Stimulated activated CD4-positive, alpha-beta T cell treated with anti-CD3 and anti-CD28 coated beads, Interleukin-4, amount 100 ng/mL, for 24 hours (primary cell): ENCODE results near the gene PIP5K1C.
"Not testable (repeated sequence)": the region's sequence is repeated elsewhere in the genome, so short reads cannot be mapped to it uniquely, and the experiment has no call there.

Experiments
- DNase-seq: peaks from one replicate; pipeline ENCODE4 v3.0.0-alpha.2; 2020

PIP5K1C gene

GRCh38 chr19:3673506-3674439 is 26.5 kb downstream of the PIP5K1C start:
- DNase-seq = no peak

GRCh38 chr19:3672993-3673392 is 27.3 kb downstream of the PIP5K1C start:
- no peak for DNase-seq

DNA sequence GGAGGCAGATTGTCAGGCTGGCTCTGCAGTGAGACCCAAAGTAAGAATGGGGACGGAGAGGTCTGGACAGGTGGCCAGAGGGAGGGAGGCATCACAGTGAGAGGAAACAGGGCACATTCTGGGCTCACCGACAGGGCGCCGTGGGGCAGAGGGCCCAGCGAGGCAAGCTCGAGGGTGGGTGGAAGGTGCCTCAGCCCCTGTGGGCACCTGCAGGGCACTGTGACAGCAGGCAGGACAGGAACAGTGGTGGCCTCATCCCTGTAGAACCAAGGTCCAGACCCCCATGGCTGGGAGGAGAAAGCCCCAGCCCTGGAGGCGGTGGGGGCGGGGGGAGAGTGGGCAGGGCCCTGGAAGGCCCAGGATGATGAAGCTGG is 27.7 kb downstream of the PIP5K1C start:
- DNase-seq = no peak

DNA sequence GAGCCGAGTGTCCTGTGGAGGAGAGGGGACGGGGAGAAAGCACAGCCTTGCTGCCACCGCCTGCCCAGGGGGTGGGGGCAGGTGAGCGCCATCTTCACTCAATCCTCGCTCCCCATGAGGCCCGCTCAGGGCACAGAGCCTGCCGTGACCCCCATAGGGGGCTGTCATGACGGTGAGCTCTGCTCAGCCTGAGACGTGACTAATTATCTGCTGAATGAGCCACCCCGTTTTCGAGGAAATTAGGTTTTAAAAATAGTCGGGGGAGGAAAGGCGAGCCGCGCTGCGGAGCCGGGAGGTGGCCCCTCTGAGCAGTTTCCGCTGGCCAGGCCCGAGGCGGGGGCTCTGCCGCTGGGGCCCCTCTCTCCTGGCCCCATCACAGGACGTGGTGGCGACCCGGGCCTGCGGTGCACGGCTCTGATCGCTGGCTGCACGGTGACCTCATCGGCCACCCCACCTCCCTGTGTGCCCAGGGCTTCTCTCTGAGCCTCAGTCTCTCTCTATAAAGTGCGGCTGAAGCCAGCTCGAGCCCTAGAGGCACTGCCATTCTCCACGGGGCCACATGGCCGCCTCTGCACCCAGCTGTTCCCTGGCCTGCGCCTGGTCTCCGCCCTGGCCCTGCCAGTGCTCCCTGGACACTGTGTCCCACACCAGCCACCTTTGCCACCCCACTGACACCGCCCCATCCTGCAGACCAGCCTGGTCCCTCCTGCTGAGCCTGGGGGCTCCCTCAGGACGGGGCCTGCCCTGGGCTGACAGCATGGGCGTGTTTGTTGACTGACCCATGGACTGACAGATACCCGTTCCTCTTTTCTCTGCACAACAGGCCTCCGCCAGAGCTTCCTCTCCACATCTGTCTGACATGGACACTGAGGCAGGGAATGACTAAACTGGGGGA is 28.3 kb downstream of the PIP5K1C start:
- peak; percentile 22 for DNase-seq

- DNase-seq = peak; percentile 46
These were observed 29.2 kb downstream of the PIP5K1C start for GRCh38 chr19:3670796-3671679.

DNA sequence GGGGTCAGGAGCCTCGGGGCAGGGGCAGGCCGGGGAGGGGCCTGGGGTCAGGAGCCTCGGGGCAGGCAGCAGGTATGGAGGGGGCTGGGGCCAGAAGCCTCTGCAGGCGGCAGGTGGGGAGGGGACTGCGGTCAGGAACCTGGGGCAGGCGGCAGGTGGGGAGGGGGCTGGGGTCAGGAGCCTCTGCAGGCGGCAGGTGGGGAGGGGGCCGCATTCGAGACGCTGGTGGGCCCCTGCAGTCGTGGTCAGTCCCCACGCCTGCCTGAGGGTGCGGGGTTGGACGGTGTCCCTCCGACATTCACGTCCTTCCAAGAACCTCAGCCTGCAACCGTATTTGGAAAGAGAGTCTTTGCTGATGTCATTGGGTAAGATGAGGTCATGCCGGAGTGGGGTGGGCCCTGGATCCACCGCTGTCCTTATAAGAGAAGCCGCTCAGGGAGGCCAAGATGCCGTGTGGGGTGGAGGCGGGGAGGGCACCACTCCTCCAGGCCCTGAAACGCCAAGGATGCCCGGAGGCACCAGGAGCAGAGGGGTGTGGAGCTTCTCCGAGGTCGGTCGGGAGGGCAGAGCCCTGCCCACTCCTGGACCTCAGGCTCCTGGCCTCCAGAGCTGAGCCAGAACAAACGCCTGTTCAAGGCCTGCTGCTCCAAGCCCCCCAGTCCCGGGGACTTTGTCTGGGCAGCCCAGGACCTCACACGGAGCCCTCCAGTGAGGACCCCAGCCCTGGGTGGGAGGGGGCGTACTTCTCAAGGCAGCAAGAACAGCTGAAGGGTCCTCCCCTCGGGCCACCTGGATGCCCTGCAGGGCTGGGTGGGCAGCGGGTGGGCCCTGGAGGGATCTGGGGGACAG is 30.1 kb downstream of the PIP5K1C start:
- DNase-seq = no peak

GRCh38 chr19:3669082-3669946 is 31.0 kb downstream of the PIP5K1C start:
- DNase-seq = no peak

DNA sequence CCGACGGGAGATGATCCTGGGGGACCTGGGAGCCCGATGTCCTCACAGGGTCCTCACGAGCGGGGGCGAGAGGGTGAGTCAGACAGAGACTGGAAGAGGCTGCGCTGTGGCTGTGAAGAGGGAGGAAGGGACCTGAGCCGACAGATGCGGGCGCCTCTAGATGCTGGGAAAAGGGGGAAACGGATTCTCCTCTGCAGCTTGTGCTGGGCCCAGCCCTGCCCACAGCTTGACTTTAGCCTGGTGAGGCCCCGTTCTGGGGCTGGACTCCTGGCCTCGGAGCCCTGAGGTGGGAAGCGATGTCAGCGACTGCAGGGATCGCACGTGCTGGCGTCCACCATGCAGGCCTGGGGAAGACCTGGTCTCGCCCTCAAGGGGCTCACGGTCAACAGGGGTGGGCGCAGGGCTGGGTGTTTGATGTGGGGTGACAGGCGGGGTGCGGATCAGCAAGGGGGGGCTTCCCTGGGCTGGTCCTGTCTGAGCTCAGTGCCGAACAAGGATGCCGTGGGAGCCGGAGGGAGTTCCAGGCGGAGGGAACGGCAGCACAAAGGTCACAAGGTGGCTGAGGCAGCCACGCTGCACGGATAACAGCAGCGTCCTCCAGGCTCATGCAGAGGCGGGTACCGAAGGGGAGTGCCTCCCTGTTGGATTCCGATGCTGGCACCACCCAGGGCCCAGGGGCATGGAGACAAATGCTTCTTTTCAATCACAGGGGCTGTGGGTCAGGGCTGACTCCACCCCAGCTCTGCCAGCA is 31.8 kb downstream of the PIP5K1C start:
- no peak for DNase-seq

DNA sequence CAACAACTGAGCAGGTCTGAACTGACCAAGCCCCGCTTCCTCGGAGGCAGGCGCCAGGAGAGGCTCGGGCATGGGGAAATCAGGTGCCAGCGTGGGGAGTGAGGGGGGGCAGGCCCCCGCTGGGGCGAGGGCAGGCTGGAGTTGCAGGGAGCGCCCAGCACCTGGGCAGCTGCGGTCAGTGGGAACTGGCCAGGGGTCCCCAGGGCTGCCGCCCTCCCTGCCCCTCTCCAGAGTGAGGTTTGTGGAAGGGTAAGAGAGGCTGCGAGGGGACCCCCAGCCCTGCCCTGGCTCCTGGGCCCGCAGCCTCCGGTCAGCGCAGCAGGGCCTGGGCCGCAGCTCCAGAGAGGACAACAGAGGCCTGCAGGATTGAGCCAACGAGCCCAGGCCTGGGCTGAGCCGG is 32.5 kb downstream of the PIP5K1C start:
- no peak for DNase-seq

- DNase-seq = no peak
These were observed 33.1 kb downstream of the PIP5K1C start for GRCh38 chr19:3667037-3667638.

DNA sequence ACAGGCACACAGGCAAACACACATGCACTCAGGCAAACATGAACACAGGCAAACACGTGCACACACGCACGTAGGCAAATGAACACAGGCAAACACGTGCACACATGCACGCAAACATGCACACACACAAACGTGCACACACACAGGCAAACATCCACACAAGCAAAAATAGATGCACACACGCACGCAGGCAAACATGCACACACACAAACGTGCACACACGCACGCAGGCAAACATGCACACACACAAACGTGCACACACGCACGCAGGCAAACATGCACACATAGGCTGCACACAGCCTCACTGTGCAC is 33.8 kb downstream of the PIP5K1C start:
- not testable (repeated sequence) for DNase-seq

- DNase-seq = peak; percentile 78
These were observed 34.4 kb downstream of the PIP5K1C start for GRCh38 chr19:3665681-3666544.

DNA sequence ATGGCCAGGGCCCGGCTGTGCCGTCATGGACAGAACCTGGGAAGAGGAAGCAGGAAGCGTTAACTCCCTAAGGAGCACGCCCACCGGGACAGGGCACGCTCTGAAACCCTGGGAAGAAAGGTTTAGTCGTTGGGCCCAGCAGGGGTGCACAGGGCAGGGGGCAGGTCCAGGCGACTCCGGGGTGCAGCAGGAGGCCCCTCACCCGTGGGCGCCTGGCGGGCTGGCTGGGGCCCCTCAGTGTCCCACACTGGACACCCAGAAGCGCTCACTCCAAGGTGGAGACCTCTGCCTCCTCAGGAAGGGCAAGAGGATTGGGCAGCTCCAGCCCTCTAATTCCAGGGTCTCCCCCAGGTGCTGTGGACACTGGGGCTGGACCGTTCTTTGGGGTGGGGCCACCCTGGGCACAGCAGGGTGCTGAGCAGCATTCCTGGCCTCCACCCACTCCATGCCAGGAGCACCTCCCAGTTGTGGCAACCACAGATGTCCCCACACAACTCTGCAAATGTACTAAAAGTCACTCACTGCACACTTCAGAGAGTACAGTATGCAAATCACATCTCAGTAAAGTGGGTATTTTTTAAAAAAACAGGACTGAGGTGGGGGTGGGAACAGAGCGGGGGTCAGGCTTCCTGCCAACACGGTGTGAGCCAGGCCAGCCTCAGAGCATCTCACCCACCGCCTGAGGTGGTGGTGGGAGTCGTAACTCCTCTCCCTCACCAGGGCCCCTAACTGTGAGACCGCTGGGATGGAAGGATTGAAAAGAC is 35.2 kb downstream of the PIP5K1C start:
- no peak for DNase-seq

DNA sequence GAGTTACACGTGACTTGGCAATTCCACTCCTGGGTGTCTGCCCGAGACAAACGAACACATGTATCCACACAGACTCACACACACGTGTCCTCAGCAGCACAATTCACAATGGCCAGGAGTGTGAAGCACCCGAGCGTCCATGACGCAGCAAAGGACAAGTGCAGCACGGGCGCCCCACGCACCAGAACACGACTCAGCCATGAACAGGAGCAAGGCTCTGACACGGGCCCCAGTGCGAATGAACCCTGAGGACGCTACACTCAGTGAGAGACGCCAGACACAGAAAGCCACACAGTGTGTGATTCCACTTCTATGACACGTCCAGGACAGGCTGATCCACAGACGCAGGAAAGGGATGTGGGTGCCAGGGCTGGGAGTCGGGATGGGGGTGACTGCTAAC is 36.4 kb downstream of the PIP5K1C start:
- no peak for DNase-seq

DNA sequence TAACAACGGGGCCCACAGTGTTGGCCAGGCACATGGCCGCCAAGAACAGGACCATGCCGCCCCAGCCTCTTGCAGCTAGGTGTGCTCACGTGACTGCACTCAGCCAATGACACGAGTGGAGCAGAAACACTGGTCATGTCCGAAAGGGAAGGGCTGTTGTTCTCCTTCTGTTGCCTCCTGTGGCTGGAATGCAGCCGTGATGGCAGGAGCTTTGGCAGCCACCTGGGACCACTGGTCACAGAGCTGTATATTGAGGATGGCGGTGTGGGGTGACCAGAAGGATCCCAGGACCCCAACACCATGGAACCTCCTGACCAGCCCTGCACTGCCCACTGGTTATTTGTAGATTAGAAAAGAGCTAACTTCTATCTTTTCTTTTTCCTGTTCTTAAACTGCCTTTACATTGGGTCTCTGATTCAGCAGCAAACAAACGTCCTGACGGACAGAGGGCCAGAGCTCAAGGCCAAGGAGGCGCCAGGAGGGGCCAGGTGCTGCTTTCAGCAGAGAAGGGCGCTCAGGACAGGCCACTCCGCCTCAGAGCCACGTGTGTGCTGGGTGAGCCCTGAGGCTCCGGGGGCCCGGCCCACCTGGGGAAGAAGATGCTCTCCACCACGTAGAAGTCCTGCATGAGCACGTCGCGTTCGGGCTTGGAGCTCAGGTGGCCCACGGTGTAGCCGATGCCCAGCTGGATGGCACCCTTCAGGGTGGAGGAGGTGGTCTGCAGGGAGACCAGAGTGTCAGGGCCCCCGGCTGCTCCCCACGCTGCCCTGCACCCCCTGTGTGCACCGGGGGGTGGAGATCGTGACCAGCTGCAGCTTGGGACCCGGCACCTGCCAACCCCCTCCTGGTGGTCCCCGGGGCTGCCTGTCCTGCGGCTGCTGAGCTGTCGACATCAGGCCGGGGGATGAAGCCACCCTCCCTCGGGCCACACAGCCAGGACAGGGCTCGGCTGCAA is 38.7 kb downstream of the PIP5K1C start:
- no peak for DNase-seq

DNA sequence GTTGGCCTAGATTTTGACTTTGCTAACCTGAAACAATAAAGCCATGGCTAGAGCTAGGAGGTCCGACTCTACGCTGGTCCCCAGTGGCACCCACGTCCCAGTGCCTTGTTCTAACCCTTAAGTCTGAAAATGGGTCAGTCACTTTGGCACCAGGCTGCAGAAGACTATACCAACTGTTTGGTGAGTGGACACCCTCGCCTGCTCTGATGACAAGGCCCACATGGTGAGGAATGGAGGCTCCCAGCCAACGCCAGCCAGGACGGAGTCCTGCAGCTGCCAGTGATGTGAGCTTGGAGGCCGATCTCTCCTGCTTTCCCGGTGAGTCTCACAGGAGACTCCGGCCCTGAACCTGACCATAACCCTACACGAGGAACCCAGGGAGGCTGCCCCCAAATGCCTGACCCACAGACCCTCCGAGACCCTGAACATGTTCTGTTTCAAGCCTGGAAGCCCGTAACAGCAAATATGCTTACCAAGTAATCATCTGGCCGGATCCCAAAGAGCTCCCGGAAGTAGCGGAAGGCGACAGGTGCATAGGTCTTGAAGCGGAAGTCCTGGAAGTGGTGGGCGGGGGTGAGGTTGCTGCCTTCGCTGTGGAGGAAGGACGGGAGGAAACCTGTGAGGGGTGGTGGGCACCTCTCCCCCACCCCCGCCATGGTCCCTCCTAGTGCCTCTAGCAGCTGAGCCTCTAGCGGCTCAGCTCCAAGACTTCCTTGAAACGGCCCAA is 39.6 kb downstream of the PIP5K1C start:
- no peak for DNase-seq
